ENCODE results near the gene DERL3.

The DERL3 gene

DNA sequence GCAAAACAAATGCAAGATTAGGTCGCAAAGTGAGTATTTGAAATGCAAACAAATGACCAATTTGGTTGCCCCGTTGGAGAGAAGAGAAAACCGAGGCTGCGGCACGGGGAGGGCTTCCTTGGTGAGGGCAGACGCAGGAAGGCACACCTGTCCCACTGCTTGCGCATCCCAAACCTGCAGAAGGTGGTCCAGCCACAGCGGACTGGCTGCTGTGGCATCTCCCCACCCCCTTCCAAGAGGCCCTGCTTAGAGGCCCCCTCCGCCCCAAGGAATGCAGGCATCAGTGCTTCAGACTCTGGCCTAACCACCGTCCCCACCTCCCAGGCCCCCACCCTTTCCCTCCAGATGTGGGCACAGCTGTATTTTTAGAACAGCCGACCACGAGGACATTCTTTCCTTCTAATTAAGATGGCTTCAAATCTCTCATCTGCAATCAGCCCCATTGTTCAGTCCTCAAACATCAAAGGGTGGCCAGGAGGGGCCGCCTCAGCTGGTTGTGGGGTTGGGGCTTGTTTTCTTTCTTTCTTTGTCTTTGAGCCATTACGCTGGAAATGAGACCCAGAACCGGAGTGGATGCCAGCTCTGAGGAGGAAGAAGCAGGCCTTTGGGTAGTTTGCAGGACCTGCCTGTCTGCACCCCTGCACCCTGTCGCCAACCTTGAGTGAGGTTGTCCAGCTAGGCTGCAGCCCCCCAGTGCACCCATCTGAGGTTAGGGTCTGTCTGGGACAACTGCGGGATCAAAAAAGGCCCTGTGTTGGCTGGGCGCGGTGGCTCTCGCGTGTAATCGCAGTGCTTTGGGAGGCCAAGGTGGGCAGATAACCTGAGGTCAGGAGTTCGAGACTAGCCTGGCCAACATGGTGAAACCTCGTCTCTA, 9.4 kb upstream of the DERL3 start:
- DNase-seq = no peak

DNA sequence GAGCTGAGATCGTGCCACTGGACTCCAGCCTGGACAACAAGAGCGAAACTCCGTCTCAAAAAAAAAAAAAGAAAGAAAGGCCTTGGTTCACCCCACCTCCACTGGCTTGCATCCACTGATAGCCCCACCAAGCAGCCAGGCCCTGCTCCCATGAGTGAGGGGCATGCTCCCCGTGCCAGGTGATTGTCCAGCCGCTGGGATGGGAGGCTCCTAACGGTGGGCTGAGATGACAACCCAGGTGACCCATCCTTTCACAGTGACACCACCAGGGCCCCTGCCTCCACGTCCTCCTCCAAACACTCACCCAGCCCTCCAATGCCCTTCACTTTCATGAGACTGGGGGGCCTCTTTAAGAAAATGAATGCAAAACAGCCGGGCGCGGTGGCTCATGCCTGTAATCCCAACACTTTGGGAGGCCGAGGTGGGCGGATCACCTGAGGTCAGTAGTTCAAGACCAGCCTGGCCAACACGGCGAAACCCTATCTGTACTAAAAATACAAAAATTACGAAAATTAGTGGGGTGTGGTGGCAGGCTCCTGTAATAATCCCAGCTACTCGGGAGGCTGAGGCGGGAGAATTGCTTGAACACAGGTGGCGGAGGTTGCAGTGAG, 8.6 kb upstream of the DERL3 start:
- no peak for DNase-seq

DNA sequence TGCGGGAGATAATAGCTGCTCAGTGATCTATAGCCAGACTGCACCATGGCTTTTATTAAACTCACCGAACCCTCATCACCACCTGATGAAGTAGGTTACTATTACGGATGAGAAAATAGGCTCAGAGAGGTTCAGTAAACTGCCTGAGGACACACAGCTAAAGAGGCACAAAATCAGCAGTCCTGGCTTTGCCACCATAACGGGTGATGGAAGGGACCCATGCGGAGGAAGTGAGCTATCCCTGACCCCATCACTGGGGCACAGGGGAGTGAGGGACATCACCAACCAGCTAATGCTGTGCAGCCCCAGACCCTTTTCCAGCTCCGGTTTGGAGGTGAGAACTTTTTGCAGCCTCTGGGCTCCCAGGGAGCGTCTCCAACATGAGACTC, 7.3 kb upstream of the DERL3 start:
- DNase-seq = no peak

GRCh38 chr22:23845265-23846080, 6.7 kb upstream of the DERL3 start:
- no peak for DNase-seq

- no peak for DNase-seq
Observed at GRCh38 chr22:23844739-23845202, 6.0 kb upstream of the DERL3 start.

DNA sequence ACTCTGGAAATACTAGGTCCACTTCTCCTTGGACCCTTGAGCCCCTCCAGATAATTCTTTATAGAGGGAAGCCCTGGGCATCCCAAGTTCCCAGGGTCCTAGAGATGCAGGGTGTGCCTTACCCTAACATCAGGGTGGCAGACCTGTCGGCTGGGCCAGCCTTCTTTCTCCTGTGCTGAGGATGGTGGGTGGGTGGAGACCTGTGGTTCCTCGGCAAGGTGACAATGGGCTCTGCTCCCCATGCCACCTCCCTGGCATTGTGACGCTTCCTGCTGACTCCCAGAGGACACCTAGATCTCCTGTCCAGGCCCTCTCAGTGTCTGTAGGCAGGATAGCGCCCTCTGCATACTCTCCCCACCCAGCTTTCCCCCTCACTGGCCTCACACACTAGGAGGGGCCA, 3.8 kb upstream of the DERL3 start:
- no peak for DNase-seq

- no peak for DNase-seq
Observed at GRCh38 chr22:23841736-23842445, 3.1 kb upstream of the DERL3 start.

DNA sequence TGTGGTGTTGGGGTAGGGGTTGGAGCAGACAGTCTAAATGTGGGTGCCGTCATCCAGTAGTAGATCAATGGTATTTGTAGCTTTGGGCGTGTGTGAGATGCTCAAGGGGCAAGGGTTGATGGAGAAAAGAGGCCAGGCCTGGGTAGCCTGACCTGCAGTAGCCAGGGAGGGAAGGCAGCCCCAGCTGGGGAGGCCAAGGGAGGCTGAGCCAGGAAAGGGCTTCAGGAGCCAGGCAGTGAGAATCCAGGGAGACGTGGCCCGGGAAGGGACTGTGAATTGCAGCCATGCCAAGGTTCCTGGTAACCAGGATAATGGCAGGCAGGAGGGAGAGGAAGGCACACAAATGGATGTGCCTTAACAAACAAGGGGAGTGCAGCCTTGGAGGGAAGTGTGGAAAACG, 2.5 kb upstream of the DERL3 start:
- no peak for DNase-seq

DNA sequence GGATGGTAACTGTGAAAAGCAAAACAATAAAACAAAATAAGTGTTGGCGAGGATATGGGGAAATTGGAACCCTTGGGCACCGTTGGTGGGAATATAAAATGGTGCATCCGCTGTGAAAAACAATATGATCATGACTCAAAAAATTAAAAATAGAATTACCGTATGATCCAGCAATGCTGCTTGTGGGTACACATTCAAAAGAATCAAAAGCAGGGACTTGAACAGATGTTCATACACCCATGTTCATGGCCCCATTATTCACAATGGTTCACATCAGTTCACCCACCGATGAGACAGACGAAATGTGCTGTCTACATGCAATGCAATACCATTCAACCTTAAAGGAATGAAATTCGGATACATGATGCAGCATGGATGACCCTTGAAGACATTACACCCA, 1.2 kb upstream of the DERL3 start:
- no peak for DNase-seq

- DNase-seq = no peak
Observed at GRCh38 chr22:23837911-23838680, 710 bp downstream of the DERL3 start.

GRCh38 chr22:23837496-23837859, 1.3 kb downstream of the DERL3 start:
- DNase-seq = no peak

DNA sequence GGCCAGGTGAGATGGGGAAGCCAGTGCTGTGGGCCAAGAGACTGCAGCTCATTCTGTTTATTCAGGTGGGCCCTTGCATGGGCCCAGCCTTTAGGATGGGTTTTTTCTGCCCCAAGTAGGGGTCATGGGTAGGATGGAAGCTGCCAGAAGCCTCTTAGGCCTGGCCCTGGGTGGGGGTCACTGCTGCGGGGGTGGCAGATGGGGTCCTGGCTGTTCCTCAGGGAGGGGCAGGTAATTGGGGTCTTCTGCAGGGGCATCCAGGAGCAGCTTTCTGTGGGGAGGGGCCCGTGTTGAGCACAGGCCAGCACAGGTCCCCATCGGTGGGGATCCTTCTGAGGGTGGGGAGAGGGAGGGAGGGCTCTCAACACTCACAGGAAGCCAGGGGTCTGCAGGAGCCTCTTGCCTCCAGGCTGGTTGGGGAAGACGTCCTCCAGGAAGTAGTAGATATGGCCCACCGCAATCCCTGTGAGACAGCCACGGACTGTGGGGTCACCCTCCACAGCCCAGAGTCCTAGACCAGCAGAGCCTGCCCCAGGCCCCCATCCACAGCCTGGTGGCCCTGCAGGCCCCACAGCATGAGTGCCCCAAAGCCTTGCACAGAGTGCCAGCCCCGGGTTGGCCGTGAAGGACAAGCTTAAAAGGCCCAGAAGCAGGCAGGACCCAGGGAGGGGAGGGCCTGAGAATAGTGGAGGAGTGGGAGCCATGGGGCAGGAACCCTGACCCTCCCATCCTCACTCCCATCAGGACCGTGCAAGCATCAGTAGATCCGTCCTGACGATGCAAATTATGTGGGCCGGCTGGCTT, 1.9 kb downstream of the DERL3 start:
- DNase-seq = no peak

- DNase-seq = no peak
Observed at GRCh38 chr22:23836281-23836680, 2.5 kb downstream of the DERL3 start.

DNA sequence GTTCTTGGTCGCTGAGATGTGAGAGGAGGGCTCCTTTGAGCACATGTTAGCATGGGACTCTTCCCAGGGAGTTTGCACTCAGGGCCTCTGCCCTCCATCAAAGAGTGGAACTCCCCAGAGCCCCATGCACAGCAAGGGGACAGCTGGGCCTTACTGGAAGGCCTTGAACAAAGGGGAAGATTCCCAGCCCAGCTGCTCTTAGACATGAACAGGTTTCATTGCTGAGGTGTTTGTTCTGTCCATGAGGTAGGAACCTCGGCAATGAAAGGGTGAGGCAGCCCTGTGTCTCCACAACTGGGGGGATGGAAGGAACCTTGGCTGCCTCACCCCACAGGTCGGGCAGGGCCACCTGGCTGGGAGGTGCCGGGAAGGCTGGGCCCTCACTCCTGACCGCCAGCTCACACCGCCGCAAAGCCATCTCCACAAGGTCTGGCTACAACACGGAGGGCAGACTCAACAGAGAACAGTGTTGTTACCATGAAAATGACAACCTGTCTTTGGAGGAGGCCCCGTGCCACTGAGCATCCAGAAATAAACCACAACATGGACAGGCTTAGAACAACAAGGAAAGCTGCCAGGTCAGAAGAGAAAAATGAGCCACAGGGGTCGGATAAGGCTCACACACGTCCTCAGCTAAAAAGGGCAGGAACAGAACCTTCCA, 3.2 kb downstream of the DERL3 start:
- no peak for DNase-seq

- peak in 46 of 56 donors; percentile 16 to 82 (median 56) for DNase-seq
Observed at GRCh38 chr22:23834793-23835483, 3.9 kb downstream of the DERL3 start.

DNA sequence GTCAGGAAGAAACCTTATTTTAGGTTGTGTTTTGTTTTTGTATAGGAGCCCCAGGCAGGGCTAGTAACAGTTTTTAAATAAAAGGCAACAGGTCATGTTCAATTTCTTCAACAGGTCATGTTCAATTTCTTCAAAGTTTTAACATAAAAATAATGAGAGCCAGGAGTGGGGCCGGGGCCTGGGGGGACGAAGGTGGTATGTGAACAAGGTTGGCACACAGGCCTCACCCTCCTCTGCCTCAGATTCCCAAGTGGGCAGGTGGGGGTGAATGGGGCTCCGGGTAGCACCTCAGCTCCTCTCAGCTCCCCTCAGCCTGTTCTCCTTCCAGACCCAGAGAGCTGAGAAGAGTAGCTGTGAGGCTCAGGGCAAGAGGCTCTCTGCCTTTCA, 4.4 kb downstream of the DERL3 start:
- no peak for DNase-seq

GRCh38 chr22:23833911-23834317, 4.9 kb downstream of the DERL3 start:
- peak in 6 of 56 donors; percentile 9 to 38 (median 26) for DNase-seq

GRCh38 chr22:23833017-23833751, 5.6 kb downstream of the DERL3 start:
- no peak for DNase-seq
